ENCODE data around the gene NRARP.

- no peak for TF ChIP-seq CREB1 (IDR thresholded peaks at IDR 0.05)
- no peak for TF ChIP-seq POLR2AphosphoS5 (IDR thresholded peaks at IDR 0.05; ENCODE audit: low read depth, low read length)
- TF ChIP-seq CTCF (IDR thresholded peaks at IDR 0.05; ENCODE audit: control extremely low read depth in 1 of 3, insufficient read depth in 1 of 3, low read depth in 1 of 3, low read length in 3 of 3), result no peak
- no peak for TF ChIP-seq SIN3A (conservative IDR thresholded peaks at IDR 0.05 in 1 of 2, IDR thresholded peaks at IDR 0.05 in 1 of 2; ENCODE audit: low read depth in 1 of 2, low read length in 2 of 2)
- no peak for TF ChIP-seq SRF (IDR thresholded peaks at IDR 0.05; ENCODE audit: low read depth, low read length)
- TF ChIP-seq RFX5 (IDR thresholded peaks at IDR 0.05; ENCODE audit: borderline replicate concordance, low read depth, low read length), result no peak
- TF ChIP-seq POLR2A (IDR thresholded peaks at IDR 0.05; ENCODE audit: control extremely low read depth in 1 of 2, low read depth in 2 of 2, low read length in 2 of 2), result no peak
- TF ChIP-seq RNF2 (IDR thresholded peaks at IDR 0.05; ENCODE audit: borderline replicate concordance, low read depth, low read length, missing control alignments, poor library complexity, severe bottlenecking), result no peak
- no peak for TF ChIP-seq NRF1 (IDR thresholded peaks at IDR 0.05; ENCODE audit: low read depth, low read length)
- no peak for TF ChIP-seq TAF1 (IDR thresholded peaks at IDR 0.05; ENCODE audit: low read depth, low read length)
- TF ChIP-seq GABPA (IDR thresholded peaks at IDR 0.05; ENCODE audit: borderline replicate concordance, insufficient read depth, low read length), result no peak
- no peak for TF ChIP-seq EZH2 (IDR thresholded peaks at IDR 0.05; ENCODE audit: low read depth, low read length, severe bottlenecking)
- TF ChIP-seq TCF12 (IDR thresholded peaks at IDR 0.05; ENCODE audit: low read depth, low read length), result no peak
Observed at GRCh38 chr9:137304383-137305059, 2.5 kb upstream of the NRARP start.
